GM19238 (cell line): ENCODE measurements around the gene INS.
"Not testable (repeated sequence)": the region's sequence is repeated elsewhere in the genome, so short reads cannot be mapped to it uniquely, and the experiment has no call there.

ENCODE experiments used
- DNase-seq: peaks from one replicate; pipeline ENCODE4 v3.0.0; 2011; ENCODE audit warnings: low spot score; ENCODE audit not compliant: insufficient read length

Gene INS

GRCh38 chr11:2132874-2133240, 28.2 kb downstream of the INS start:
- no peak for DNase-seq

GRCh38 chr11:2132246-2132645, 28.8 kb downstream of the INS start:
- DNase-seq = no peak

- DNase-seq = no peak
Measured at GRCh38 chr11:2131371-2132236, 29.4 kb downstream of the INS start.

- DNase-seq = no peak
Measured at GRCh38 chr11:2130881-2131352, 30.1 kb downstream of the INS start.

- no peak for DNase-seq
Measured at GRCh38 chr11:2129699-2130366, 31.2 kb downstream of the INS start.

GRCh38 chr11:2129308-2129698, 31.7 kb downstream of the INS start:
- no peak for DNase-seq

GRCh38 chr11:2128511-2129307, 32.3 kb downstream of the INS start:
- no peak for DNase-seq

- DNase-seq = no peak
Measured at GRCh38 chr11:2128130-2128510, 32.9 kb downstream of the INS start.

- DNase-seq = no peak
Measured at GRCh38 chr11:2127482-2128129, 33.4 kb downstream of the INS start.

GRCh38 chr11:2126520-2127085, 34.4 kb downstream of the INS start:
- no peak for DNase-seq

- not testable (repeated sequence) for DNase-seq
Measured at GRCh38 chr11:2124736-2125484, 36.1 kb downstream of the INS start.

GRCh38 chr11:2123628-2123960, 37.4 kb downstream of the INS start:
- DNase-seq = no peak

GRCh38 chr11:2122907-2123627, 37.9 kb downstream of the INS start:
- DNase-seq = no peak

- no peak for DNase-seq
Measured at GRCh38 chr11:2122222-2122906, 38.6 kb downstream of the INS start.

- DNase-seq = no peak
Measured at GRCh38 chr11:2121227-2122130, 39.5 kb downstream of the INS start.

- no peak for DNase-seq
Measured at GRCh38 chr11:2120359-2121100, 40.5 kb downstream of the INS start.

GRCh38 chr11:2118677-2119076, 42.3 kb downstream of the INS start:
- DNase-seq = no peak

- DNase-seq = no peak
Measured at GRCh38 chr11:2116680-2117079, 44.3 kb downstream of the INS start.
